ENCODE results near the gene ATG10. TPM values are rescaled to one million over a fixed set of nuclear protein-coding genes. Genes with fewer than 3 reads are reported as not detected.

The ATG10 gene
- total and polyA plus RNA-seq, 2 experiments from 2014 or later = 12.5 to 17.7 TPM

GRCh38 chr5:82074950-82075349, 103.1 kb downstream of the ATG10 start (continued):
- TF ChIP-seq REST (IDR thresholded peaks at IDR 0.05; ENCODE audit: unreplicated experiment) (no peak), EZH2 (IDR thresholded peaks at IDR 0.05; ENCODE audit: low read depth, unreplicated experiment) (no peak), CREB1 (CRISPR knock-in tag; IDR thresholded peaks at IDR 0.05; ENCODE audit: low read depth) (no peak)

DNA sequence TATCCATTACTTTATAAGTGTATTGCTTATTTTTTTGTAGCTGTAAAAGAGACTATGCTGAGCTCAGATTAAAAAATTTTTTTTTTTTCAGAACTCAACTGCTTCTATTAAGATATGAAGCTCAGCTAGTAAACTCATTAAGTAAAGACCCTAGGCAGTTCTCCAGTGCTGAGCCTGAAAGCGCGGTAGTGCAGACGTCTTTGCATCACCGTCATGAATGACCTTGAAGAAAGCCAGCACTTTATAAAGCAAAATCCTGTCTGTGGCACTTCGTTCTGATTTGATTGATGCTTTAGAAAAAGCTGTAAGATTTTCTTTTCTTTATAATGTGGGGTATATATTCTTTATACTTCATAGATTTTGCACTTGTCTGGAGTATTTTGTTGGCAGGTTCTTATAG, 105.7 kb downstream of the ATG10 start:
- H3K79me2 ChIP-seq (replicated peaks; ENCODE audit: insufficient read depth) = no peaks in the 10 kb centered on the region
- Mint-ChIP-seq H3K9me3 (peaks cover 33% of the 10 kb centered on the region), H3K36me3 (ENCODE audit: low read depth) (peaks cover 32% of the 10 kb centered on the region), H3K4me1 (peaks cover 6% of the 10 kb centered on the region; the same call in 1 of the 3 replicates), H3K4me3 (no peak overlapping the region), H3K27ac (no peak overlapping the region), H3K27me3 (ENCODE audit: insufficient read depth, low read depth, poor library complexity) (no peaks in the 10 kb centered on the region)
- DNase-seq (ENCODE audit: low spot score) = no peak
- H3K4me2 ChIP-seq = no peak overlapping the region
- no peak overlapping the region for H3K27ac ChIP-seq (ENCODE audit: low read depth)
- H3K27me3 ChIP-seq (ENCODE audit: insufficient read depth) = no peaks in the 10 kb centered on the region
- H4K20me1 ChIP-seq (replicated peaks; ENCODE audit: insufficient read depth) = no peaks in the 10 kb centered on the region
- no peaks in the 10 kb centered on the region for H3K9me2 ChIP-seq (ENCODE audit: insufficient read depth)
- H3K4me3 ChIP-seq = no peak overlapping the region
- H3F3A ChIP-seq (replicated peaks; ENCODE audit: low read depth) = no peaks in the 10 kb centered on the region
- no peak for ATAC-seq
- H3K36me3 ChIP-seq (ENCODE audit: insufficient read depth) = peaks cover 7% of the 10 kb centered on the region
- H2AFZ ChIP-seq = no peak overlapping the region
- no peaks in the 10 kb centered on the region for H3K4me1 ChIP-seq (ENCODE audit: insufficient read depth)
- TF ChIP-seq ZNF114 (CRISPR knock-in tag; IDR thresholded peaks at IDR 0.05) = no peak
- TF ChIP-seq, protein P1, sequence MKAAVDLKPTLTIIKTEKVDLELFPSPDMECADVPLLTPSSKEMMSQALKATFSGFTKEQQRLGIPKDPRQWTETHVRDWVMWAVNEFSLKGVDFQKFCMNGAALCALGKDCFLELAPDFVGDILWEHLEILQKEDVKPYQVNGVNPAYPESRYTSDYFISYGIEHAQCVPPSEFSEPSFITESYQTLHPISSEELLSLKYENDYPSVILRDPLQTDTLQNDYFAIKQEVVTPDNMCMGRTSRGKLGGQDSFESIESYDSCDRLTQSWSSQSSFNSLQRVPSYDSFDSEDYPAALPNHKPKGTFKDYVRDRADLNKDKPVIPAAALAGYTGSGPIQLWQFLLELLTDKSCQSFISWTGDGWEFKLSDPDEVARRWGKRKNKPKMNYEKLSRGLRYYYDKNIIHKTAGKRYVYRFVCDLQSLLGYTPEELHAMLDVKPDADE (IDR thresholded peaks at IDR 0.05) = no peak
- no peak for TF ChIP-seq EZH2 (IDR thresholded peaks at IDR 0.05; ENCODE audit: low read depth, unreplicated experiment)
- no peak for TF ChIP-seq ZNF331 (CRISPR knock-in tag; IDR thresholded peaks at IDR 0.05; ENCODE audit: low read depth)
- TF ChIP-seq CREB1 (CRISPR knock-in tag; IDR thresholded peaks at IDR 0.05; ENCODE audit: low read depth) = no peak
- no peak for TF ChIP-seq REST (IDR thresholded peaks at IDR 0.05; ENCODE audit: unreplicated experiment)
- TF ChIP-seq EZH2phosphoT487 (IDR thresholded peaks at IDR 0.05; ENCODE audit: unreplicated experiment) = no peak
- TF ChIP-seq CTCF (conservative IDR thresholded peaks at IDR 0.05; ENCODE audit: low read depth in 2 of 2) = no peak
- no peak for TF ChIP-seq JUNB (IDR thresholded peaks at IDR 0.05; ENCODE audit: unreplicated experiment)
- no peak for TF ChIP-seq POLR2AphosphoS5 (IDR thresholded peaks at IDR 0.05; ENCODE audit: low read depth)
- TF ChIP-seq STAT1 (IDR thresholded peaks at IDR 0.05; ENCODE audit: unreplicated experiment) = no peak
